HG03025 (cell line): Measurements from ENCODE around the gene TMEM164.
"Not testable (repeated sequence)": the region's sequence is repeated elsewhere in the genome, so short reads cannot be mapped to it uniquely, and the experiment has no call there.

Experiments used
- ATAC-seq: cut with Tn5 transposase; IDR thresholded peaks from one replicate; pipeline ENCODE4 v1.9.1; 2021; ENCODE audit warnings: mild to moderate bottlenecking, moderate library complexity; ENCODE audit not compliant: unreplicated experiment, low FRiP score

TMEM164 gene

GRCh38 chrX:110123331-110123782 lies 120.4 kb downstream of the TMEM164 start:
- ATAC-seq, result no peak

GRCh38 chrX:110125446-110126162 lies 122.7 kb downstream of the TMEM164 start:
- no peak for ATAC-seq

- ATAC-seq, result no peak
Measured at GRCh38 chrX:110131031-110131430, 128.1 kb downstream of the TMEM164 start.

- ATAC-seq, result no peak
Measured at GRCh38 chrX:110132450-110133114, 129.7 kb downstream of the TMEM164 start.

- ATAC-seq, result peak; percentile 64
Measured at GRCh38 chrX:110133735-110134370, 130.9 kb downstream of the TMEM164 start.

GRCh38 chrX:110135618-110136017 lies 132.7 kb downstream of the TMEM164 start:
- ATAC-seq, result no peak

GRCh38 chrX:110136136-110136535 lies 133.2 kb downstream of the TMEM164 start:
- ATAC-seq, result no peak

GRCh38 chrX:110138557-110138956 lies 135.6 kb downstream of the TMEM164 start:
- no peak for ATAC-seq

GRCh38 chrX:110139172-110139571 lies 136.3 kb downstream of the TMEM164 start:
- no peak for ATAC-seq

- ATAC-seq, result no peak
Measured at GRCh38 chrX:110142096-110142495, 139.2 kb downstream of the TMEM164 start.

GRCh38 chrX:110143454-110144210 lies 140.7 kb downstream of the TMEM164 start:
- no peak for ATAC-seq

- no peak for ATAC-seq
Measured at GRCh38 chrX:110145311-110145710, 142.4 kb downstream of the TMEM164 start.

- no peak for ATAC-seq
Measured at GRCh38 chrX:110145854-110146253, 142.9 kb downstream of the TMEM164 start.

GRCh38 chrX:110146521-110146920 lies 143.6 kb downstream of the TMEM164 start:
- ATAC-seq, result peak; percentile 41

GRCh38 chrX:110153244-110153643 lies 150.3 kb downstream of the TMEM164 start:
- ATAC-seq, result no peak

GRCh38 chrX:110153896-110154295 lies 151.0 kb downstream of the TMEM164 start:
- ATAC-seq, result no peak

GRCh38 chrX:110154328-110154727 lies 151.4 kb downstream of the TMEM164 start:
- ATAC-seq, result not testable (repeated sequence)

GRCh38 chrX:110155759-110156158 lies 152.8 kb downstream of the TMEM164 start:
- ATAC-seq, result no peak

GRCh38 chrX:110156167-110156754 lies 153.3 kb downstream of the TMEM164 start:
- ATAC-seq, result no peak

- ATAC-seq, result no peak
Measured at GRCh38 chrX:110157444-110157843, 154.5 kb downstream of the TMEM164 start.
